NCI-H345 treated with DMSO at 0.1 percent for 48 hours (cell line): Measurements from ENCODE around the gene RAMP1.

Experiments used
- DNase-seq: peaks from one replicate; lab custom pipeline; 2025; ENCODE audit not compliant: unreplicated experiment; lab: John Stamatoyannopoulos, UW

RAMP1 gene

GRCh38 chr2:237913193-237913917 is 53.9 kb downstream of the RAMP1 start:
- DNase-seq, result no peak

- DNase-seq, result no peak
Observed at GRCh38 chr2:237915576-237915975, 56.2 kb downstream of the RAMP1 start.

- DNase-seq, result no peak
Observed at GRCh38 chr2:237916296-237916695, 56.9 kb downstream of the RAMP1 start.

GRCh38 chr2:237917696-237918374 is 58.4 kb downstream of the RAMP1 start:
- no peak for DNase-seq

GRCh38 chr2:237919593-237919992 is 60.2 kb downstream of the RAMP1 start:
- DNase-seq, result no peak

- DNase-seq, result no peak
Observed at GRCh38 chr2:237920673-237921072, 61.2 kb downstream of the RAMP1 start.

GRCh38 chr2:237921967-237922492 is 62.6 kb downstream of the RAMP1 start:
- DNase-seq, result no peak

- DNase-seq, result no peak
Observed at GRCh38 chr2:237922641-237923361, 63.4 kb downstream of the RAMP1 start.

GRCh38 chr2:237923481-237924163 is 64.2 kb downstream of the RAMP1 start:
- no peak for DNase-seq

GRCh38 chr2:237924164-237924534 is 64.7 kb downstream of the RAMP1 start:
- DNase-seq, result no peak

GRCh38 chr2:237927135-237927534 is 67.7 kb downstream of the RAMP1 start:
- no peak for DNase-seq

- no peak for DNase-seq
Observed at GRCh38 chr2:237927986-237928385, 68.6 kb downstream of the RAMP1 start.

- no peak for DNase-seq
Observed at GRCh38 chr2:237929979-237930378, 70.6 kb downstream of the RAMP1 start.

GRCh38 chr2:237931205-237931721 is 71.8 kb downstream of the RAMP1 start:
- DNase-seq, result no peak

GRCh38 chr2:237932731-237933131 is 73.3 kb downstream of the RAMP1 start:
- no peak for DNase-seq

GRCh38 chr2:237934186-237934585 is 74.8 kb downstream of the RAMP1 start:
- DNase-seq, result no peak

GRCh38 chr2:237935740-237936452 is 76.5 kb downstream of the RAMP1 start:
- no peak for DNase-seq

GRCh38 chr2:237939251-237939650 is 79.8 kb downstream of the RAMP1 start:
- DNase-seq, result no peak

GRCh38 chr2:237940828-237941227 is 81.4 kb downstream of the RAMP1 start:
- no peak for DNase-seq

GRCh38 chr2:237941239-237941638 is 81.8 kb downstream of the RAMP1 start:
- no peak for DNase-seq
